Measurements from ENCODE around the gene CCDC89. TPM values are rescaled to one million over a fixed set of nuclear protein-coding genes. Genes with fewer than 3 reads are reported as not detected.

CCDC89 gene
- total and polyA plus RNA-seq, 2 of the 4 experiments (the other 2 are of a cell fraction), result 4.0 to 7.9 TPM

GRCh38 chr11:85652786-85653447 lies 33.1 kb downstream of the CCDC89 start:
- Histone ChIP-seq H3K18ac (ENCODE audit: low read depth, low read length) (no peak overlapping the region), H2BK20ac (ENCODE audit: low read depth, low read length) (no peak overlapping the region), H3K23ac (ENCODE audit: low read depth, low read length) (no peak overlapping the region), H3K27ac (ENCODE audit: insufficient read depth, low read length) (no peak overlapping the region), H2BK5ac (ENCODE audit: low read depth, low read length, poor library complexity, severe bottlenecking) (no peak overlapping the region), H4K91ac (ENCODE audit: insufficient read depth, low read depth, low read length) (no peak overlapping the region), H3K14ac (replicated peaks; ENCODE audit: low read depth, low read length) (no peak overlapping the region), H3K4ac (ENCODE audit: low read depth, low read length) (no peak overlapping the region), H4K8ac (ENCODE audit: low read depth in 2 of 2, low read length in 2 of 2) (no peak overlapping the region), H2AK5ac (ENCODE audit: low read depth, low read length) (no peak overlapping the region), H2AK9ac (replicated peaks; ENCODE audit: low read depth, low read length, poor library complexity) (no peak overlapping the region), H4K20me1 (ENCODE audit: insufficient read depth, low read length) (peaks cover 6% of the 10 kb centered on the region; the same call in 1 of the 2 replicates), H3K4me1 (ENCODE audit: control insufficient read depth, insufficient read depth, low read length) (no peaks in the 10 kb centered on the region), H3K9me3 (ENCODE audit: control insufficient read depth, insufficient read depth, low read length) (no peaks in the 10 kb centered on the region), H2BK120ac (ENCODE audit: low read depth, low read length) (no peak overlapping the region), H3K56ac (ENCODE audit: extremely low read depth, insufficient read depth, low read length) (no peak overlapping the region), H3K4me3 (ENCODE audit: insufficient read depth, low read depth, low read length) (no peak overlapping the region), H3K36me3 (ENCODE audit: control insufficient read depth, insufficient read depth, low read length) (peaks cover 8% of the 10 kb centered on the region), H3K27me3 (ENCODE audit: control insufficient read depth, insufficient read depth, low read length) (no peaks in the 10 kb centered on the region), H3K79me1 (ENCODE audit: low read depth in 1 of 2, low read length in 2 of 2) (peaks cover 9 to 43% of the 10 kb centered on the region in 2 experiments), H3K4me2 (ENCODE audit: low read depth, low read length) (no peak overlapping the region), H3K9me1 (ENCODE audit: insufficient read depth, low read length) (no peaks in the 10 kb centered on the region), H2AFZ (replicated peaks; ENCODE audit: low read length, poor library complexity) (no peak overlapping the region), H3K9ac (ENCODE audit: low read depth, low read length) (no peak overlapping the region), H2BK15ac (ENCODE audit: low read depth, low read length) (no peak overlapping the region), H4K5ac (ENCODE audit: low read depth, low read length) (no peak overlapping the region)
- CTCF ChIA-PET, result interaction anchor here (0.6 kb wide), 1 partner anchor 546 kb away, joined by 3 read pairs; no protein-coding TSS in a partner anchor
- TF ChIP-seq POLR2A (IDR thresholded peaks at IDR 0.05; ENCODE audit: low read depth, low read length) (no peak), RAD21 (IDR thresholded peaks at IDR 0.05; ENCODE audit: low read length) (no peak), FOS (IDR thresholded peaks at IDR 0.05; ENCODE audit: low read depth, low read length) (no peak), MAZ (IDR thresholded peaks at IDR 0.05; ENCODE audit: borderline replicate concordance, low read depth, low read length) (no peak), MXI1 (IDR thresholded peaks at IDR 0.05; ENCODE audit: borderline replicate concordance, low read depth, low read length) (no peak), CTCF (conservative IDR thresholded peaks at IDR 0.05; ENCODE audit: low read depth, low read length) (no peak), CHD1 (IDR thresholded peaks at IDR 0.05; ENCODE audit: low read depth, low read length) (no peak), USF2 (IDR thresholded peaks at IDR 0.05; ENCODE audit: low read depth, low read length) (no peak), SMC3 (IDR thresholded peaks at IDR 0.05; ENCODE audit: low read depth, low read length) (no peak), CEBPB (IDR thresholded peaks at IDR 0.05; ENCODE audit: low read depth, low read length) (no peak), NFE2L2 (IDR thresholded peaks at IDR 0.05; ENCODE audit: low read depth, low read length) (no peak), RFX5 (IDR thresholded peaks at IDR 0.05; ENCODE audit: low read depth, low read length) (no peak), RCOR1 (IDR thresholded peaks at IDR 0.05; ENCODE audit: insufficient replicate concordance, low read length) (no peak), ELK1 (IDR thresholded peaks at IDR 0.05; ENCODE audit: borderline replicate concordance, low read depth, low read length) (no peak), BHLHE40 (IDR thresholded peaks at IDR 0.05; ENCODE audit: low read depth, low read length) (no peak), MAFK (IDR thresholded peaks at IDR 0.05; ENCODE audit: low read depth, low read length) (no peak)
- DNase-seq (no peak), ATAC-seq (ENCODE audit: low read depth) (no peak)
- BruUV-seq (replicated peaks), result no TSS peak
- POLR2A ChIA-PET (ENCODE audit: unreplicated experiment), result no interaction called here
- intact Hi-C loops (cut with micrococcal nuclease) (no loop called here), dilution Hi-C loops (cut with HindIII; ENCODE audit: low sequenced_read_pairs, unreplicated experiment) (no loop called here), in situ Hi-C loops (cut with MboI; ENCODE audit: low sequenced_read_pairs) (no loop called here)
- whole genome bisulfite sequencing, 2 experiments (ENCODE audit: extremely low coverage in 2 of 2, insufficient read length in 1 of 2), result no CpG with 5 or more reads among the region's 3 CpGs

Measured in IMR-90 (cell line).